Skeletal muscle cell (primary cell): ENCODE results near the gene LPCAT3.

Experiments used
- DNase-seq: peaks from one replicate; pipeline ENCODE4 v3.0.0-alpha.2; 2010; ENCODE audit warnings: low read depth
- H3K4me3 ChIP-seq: 2 replicates; pipeline ENCODE4 v1.5.1; 2011; ENCODE audit warnings: low read depth, mild to moderate bottlenecking, control low read depth, low read length, moderate library complexity

The LPCAT3 gene

DNA sequence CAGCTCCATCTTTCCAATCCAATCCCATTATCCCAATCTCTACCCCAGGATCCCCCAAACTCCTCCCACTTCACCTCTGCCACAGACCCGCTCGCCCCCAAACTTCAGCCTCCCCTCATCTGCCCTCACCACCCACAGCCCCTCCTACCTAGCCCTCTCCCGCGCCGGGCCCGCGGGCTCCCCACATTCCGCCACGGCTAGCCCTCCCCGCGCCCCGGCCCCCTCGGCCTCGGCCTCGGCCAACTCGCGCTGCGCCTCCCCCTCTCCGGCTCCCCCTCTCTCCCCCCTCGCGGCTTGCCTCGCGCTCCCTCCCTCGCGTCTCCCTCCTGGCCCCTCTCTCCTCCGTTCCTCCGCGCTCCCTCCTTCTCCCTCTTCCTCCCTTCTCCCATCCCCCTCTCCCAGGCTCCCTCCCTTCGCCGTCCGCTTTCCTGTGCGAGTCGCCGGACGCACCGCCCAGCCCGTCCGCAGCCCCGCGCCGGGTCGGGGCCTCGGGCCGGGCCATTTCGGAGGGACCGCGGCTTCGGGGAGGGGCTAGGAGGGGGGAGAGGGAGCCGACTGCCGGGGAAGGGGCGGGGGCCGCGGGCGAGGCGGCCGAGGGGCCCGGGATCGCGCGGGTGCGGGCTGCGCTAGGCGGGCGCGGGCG, 90.8 kb downstream of the LPCAT3 start, which contains the start of gene ATN1:
Gene ATN1 (plus strand): TSS at position 581 of the 643 bp plus-strand sequence. CDS start 6,043 bp downstream, outside the sequence.
- DNase-seq: peak; percentile 37

More for the DNA sequence above, 90.8 kb downstream of the LPCAT3 start, which contains the start of gene ATN1:
- H3K4me3 ChIP-seq: peak within 1 kb of the TSS; percentile 85
